KBM-7 (cell line): Measurements from ENCODE around the gene GABRB2.

ENCODE experiments used
- DNase-seq: peaks from one replicate; pipeline ENCODE4 v3.0.0-alpha.2; 2015
- in situ Hi-C: fragments of 300-500 bp; cut with MboI; formaldehyde crosslinking; loops from 2 replicates; pipeline ENCODE4 v1.14.3; 2020; ENCODE audit warnings: low sequenced_read_pairs, low pct_unique_long_range_greater_than_20kb, mixed read lengths

GABRB2 gene

DNA sequence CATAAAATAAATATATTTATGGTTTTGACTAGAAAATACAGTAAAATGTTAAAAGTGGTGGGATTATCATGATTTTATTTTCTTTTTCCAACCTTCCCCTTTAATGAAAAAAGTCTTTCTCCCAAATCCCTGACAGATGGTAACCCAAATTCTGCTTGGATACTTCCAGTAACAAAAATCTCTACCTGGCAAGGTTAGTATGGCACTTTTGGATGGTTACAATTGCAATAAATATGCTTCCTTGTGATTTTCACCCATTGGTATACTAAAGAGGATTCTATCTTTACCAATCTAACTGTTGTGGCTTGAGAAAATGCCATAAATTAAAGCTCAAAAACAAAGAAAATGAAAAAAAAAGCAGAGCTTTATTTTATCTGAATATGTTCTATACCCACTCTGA lies 62.8 kb downstream of the GABRB2 start:
- DNase-seq, result no peak
- in situ Hi-C loops, result no loop called here

DNA sequence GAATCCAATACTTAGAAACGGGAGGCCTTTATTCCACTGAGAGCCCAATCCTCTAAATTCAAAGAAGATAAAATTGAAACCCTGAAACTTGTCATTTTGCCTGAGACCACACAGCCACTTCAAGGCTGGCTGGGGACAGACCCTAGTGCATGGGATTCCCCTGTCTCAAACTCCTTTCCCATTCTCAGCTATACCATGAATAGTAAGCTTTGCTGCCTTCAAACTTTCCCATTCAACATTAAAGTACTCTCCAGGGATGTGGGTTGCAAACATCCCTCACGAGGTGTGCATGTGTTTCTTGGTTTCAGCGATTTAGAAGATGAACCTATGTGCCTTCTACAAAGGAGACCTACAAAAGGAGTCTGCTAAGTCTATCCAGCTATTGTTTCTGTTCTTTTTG lies 64.6 kb downstream of the GABRB2 start:
- DNase-seq, result no peak
- in situ Hi-C loops, result no loop called here

DNA sequence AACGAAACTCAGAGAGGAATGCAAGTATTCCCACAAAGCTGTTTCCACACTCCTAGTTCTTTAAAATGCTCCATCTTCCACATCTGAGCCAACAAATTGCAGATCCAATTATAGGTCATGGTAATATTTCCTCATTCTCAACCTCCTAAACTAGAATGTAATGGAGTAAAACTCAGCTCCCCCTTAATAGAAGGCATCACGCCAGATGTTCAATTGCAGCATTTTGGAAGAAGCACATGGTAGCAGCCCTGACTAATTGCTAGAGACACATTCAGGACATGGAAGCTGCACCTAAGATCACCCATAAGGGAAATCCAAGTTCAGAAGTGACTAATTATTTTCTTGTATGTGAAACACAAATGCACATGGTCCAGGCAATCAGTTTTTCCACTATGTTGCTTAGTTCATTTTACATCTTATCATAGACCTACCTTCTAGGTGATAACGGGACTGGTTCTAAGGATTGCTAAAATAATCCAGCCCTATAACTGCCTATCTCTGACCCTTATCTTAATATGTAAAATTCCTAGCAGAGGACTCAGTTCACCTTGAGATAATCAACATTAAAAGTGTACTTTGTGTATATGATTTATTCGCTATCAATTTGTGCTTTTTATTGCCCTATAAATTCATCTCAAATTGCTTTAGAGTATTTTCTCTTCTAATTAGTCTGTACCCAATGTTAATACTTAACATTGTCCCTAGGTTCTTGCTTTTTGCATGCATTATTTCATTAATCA lies 75.1 kb downstream of the GABRB2 start:
- in situ Hi-C loops, result no loop called here
- no peak for DNase-seq

DNA sequence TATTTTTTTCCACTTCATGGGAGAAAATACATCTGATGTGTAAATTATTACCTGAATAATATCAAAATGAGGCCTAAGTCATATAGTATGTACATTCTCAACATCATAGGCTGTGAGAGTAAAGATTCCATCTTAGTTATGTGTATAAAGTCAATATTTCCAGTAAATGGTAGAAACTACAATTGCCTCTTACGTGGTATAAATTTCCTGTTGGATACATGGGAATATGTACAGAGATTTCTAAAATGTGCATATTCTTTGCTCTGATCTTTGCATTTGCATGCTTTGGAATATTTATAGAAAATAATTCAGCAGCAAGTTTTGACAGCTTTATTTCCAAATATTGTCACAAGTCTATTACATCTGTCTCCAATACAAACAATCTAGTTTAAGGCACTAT lies 78.8 kb downstream of the GABRB2 start:
- in situ Hi-C loops, result no loop called here
- no peak for DNase-seq

DNA sequence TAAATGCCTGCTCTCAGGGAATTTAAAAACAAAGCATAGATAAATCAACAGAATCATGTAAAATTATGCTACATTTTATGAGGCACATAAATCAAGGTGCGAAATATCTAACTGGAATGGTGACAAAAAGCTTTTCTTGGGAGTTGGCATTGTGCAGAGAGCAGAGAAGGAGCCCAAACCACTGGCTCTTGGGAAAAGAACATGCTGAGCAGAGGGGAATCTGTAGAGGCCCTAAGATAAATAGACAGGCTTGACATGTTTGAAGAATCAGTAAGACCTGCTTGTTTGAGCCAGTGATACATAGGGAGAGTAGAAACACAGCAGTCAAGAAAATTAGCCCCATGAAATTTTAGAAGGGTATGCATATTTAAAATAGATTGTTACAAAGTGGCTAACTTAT lies 85.8 kb downstream of the GABRB2 start:
- in situ Hi-C loops, result no loop called here
- no peak for DNase-seq

DNA sequence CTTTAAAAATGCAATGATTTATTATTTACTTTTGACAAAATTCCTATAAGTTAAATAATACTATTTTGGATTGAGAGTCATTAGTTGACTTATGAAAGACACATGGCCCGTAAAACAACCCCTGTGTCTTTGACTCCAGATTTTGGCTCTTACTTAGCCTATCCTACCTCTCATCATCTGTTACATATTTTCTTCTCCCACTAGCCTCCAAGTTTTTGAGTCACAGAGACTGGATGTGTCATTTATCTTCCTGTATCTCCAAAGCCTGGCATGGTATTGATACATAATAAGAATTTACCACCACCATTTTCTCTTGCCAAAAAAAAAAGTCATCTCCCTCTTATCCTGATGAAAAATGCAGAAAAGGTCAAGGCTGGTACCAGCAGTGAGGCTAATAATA lies 99.9 kb downstream of the GABRB2 start:
- no peak for DNase-seq
- in situ Hi-C loops, result no loop called here

DNA sequence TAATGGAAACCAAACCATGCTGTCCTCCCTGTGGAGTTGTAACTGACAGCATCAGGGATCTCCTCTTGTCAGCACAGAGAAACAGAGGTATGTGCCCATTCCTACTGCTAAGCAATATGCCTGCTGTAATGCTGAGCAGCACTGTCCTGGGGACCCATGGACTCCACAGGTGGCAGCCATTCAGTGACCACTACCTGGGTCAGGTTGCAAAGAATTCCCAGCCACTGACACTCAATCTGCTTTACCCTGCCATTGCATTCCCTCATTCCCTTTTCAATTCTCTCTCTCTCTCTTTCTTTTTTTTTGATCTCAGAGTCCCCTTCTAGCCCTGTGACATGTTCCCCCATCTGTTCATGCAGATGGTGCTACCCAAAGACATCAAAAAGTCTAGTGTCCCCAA lies 104.1 kb downstream of the GABRB2 start:
- DNase-seq, result no peak
- in situ Hi-C loops, result no loop called here

DNA sequence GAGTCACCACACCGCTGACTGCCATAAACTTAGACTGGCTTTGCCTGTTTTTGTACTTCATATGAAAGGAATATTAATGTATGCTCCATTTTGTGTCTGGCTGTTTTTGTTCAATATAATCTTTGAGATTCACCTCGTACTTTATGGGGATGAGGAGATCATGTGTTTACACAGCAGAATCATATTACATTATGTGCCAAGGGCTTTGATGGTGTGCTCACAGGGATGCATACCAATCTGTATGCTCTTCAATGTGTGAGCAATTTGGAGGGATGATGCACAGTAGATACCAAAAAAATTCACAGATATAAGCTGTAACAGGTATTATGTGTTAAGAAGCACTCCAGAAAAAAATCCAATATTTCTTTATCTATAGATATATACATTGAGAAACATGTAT lies 113.7 kb downstream of the GABRB2 start:
- in situ Hi-C loops, result no loop called here
- no peak for DNase-seq

DNA sequence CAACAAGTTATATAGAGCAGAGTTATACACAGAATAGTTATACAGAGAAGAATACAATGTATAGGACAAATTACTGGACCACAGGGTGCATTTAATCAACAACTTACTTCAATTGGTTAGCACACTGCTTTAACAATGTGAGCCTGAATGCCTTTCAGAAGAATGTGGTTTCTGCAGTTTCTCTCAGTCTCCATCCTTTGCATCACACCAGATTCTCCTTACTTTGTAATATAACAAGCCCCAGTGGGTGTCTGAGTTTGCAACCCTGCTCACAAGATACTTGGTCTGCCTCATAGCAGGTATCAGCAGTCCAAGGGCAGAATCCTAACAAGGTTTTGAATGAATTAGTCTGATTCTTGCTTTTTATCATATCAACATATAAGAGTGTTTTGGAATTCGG lies 114.6 kb downstream of the GABRB2 start:
- in situ Hi-C loops, result no loop called here
- no peak for DNase-seq

DNA sequence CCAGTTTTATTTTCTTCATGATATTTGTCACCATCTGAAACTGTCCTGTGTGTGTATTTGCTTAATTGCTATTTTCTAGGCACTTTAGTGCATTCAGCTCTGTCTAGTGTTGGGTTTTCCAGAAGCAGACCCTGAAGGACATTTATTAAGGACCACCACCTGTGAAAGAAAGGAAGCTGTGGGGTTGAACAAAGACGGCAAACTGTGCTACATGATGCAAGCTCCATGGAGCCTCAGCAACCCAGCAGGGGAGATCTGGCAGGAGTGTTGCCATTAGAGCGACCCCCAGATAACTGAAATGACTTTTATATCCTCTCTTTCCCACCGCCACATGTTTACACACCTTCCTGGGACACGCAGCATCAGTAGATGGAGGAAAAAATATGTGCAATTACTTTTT lies 125.5 kb downstream of the GABRB2 start:
- no peak for DNase-seq
- in situ Hi-C loops, result no loop called here

DNA sequence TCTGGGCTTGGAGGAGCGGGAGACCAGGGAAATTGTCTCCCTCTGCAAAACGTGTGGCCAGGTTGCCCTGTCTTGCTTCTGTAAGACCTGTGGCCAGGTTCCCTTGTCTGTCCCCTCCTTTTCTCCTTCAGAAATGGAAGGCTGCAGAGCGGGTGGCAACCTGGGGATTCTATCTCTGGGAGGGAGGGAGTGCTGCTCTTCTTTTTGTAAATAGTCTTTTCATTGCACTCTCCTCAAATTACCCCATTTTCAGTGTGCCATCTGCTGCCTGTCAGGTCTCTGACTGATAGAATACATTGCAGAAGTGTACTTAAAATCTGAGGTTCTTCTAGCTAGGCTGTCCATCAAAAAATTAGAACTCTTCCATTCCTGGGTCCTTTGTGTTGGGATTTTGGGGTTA lies 126.0 kb downstream of the GABRB2 start:
- DNase-seq, result no peak
- in situ Hi-C loops, result no loop called here

DNA sequence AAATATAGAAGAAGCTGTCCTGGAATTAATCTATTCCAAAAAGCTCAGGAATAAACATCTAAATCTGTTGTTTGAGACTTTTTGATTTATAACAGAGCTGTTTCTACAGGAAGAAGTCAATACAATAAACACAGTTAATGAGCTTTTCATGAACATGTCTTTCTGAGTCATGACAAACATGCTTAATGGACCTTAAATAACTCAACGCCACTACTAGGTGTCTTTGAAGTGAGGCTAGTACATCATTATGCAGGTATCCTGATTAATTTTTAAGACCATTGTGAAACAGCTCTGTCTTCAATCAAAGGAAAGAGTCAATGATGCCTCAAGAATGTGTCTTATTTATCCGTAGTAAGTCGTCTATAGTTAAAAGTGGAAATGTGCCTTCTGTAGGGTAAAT lies 131.6 kb downstream of the GABRB2 start:
- no peak for DNase-seq
- in situ Hi-C loops, result no loop called here

DNA sequence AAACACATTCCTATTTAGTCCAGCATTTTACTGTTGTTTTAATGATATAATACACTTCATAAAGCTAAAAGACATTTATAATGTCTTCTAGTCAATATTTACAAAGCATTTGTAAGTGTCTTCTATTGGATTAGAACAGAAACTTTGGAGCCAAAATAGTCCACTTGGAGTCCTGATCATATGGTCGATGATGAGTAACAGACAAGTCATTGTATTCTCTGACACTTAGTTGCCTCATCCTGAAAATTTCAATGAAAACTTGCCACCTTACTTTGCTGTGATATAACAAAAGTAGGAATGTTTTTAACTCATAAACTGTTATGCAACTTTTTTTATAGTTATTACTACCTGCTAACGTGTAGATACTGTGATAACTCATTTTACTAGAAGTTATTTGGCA lies 132.5 kb downstream of the GABRB2 start:
- no peak for DNase-seq
- in situ Hi-C loops, result no loop called here

DNA sequence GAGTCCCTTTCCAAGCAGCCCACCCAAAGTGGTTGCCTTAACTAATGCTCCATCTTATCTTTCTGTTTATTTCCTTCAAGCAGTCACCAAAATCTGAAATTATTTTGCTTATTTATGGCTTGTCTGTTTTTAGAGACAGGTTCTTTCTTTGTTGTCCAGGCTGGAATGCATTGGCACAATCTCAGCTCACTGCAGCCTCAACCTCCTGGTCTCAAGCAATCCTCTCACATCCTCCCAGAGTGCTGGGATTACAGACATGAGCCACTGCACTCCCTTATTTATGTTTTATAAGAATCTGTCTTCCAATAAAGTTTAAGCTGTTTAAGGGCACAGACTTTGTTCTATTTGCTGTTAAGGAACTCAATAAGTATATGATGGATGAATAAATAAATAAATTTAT lies 133.7 kb downstream of the GABRB2 start:
- DNase-seq, result no peak
- in situ Hi-C loops, result no loop called here

DNA sequence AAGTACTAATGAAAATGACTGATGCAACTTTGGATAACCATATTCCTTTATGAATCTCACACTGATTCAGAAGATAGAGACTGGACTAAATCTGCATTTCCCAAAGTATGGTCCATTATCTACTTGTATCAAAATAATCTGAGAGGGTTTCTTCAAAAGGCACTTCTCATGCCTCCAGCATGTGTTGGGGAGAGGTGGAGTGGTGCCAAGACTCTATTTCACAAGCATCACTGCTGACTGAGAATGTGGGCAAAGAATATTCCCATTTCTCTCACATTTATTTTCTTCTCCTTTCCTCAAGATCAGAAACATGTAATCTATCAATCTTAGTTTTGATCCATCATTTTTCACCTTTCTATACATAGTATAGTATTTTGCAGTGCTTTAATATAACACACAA lies 135.4 kb downstream of the GABRB2 start:
- DNase-seq, result no peak
- in situ Hi-C loops, result no loop called here

DNA sequence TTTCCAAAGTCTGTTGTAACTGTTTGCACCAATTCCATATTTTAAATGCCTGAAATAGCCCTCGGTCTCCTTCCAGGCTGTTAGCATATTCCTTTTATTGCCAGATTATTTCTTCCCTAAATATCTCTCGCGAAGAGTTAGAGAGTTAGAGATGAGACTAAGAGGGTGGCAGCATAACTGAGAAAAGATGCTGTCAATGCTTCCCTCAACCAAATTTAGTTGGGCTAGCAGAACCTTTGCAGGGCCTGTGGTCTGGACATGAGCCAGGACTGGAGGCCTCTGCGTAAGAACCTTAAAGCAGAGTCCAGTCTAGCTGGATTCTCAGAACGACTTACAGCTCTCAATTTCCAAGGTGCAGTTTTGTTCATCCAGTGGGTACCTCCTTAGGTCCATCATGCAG lies 135.9 kb downstream of the GABRB2 start:
- in situ Hi-C loops, result no loop called here
- no peak for DNase-seq

DNA sequence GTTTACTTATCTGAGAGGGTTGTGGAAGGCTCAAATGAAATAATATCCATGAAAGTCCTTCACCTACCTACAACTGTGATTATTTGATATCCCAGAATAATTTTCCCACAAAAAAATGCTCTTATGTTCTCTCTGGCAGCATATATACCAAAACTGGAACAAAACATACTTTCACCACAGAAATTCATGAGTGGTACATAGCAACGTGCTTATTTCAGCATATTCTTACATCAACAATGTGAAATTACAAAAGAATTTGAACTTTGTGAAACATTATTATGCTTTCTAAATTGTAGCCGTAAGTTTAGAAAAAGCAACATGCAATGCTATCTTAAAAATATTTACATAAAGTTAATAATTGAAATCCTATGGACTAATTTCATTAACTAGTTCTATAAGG lies 137.1 kb downstream of the GABRB2 start:
- DNase-seq, result no peak
- in situ Hi-C loops, result no loop called here

DNA sequence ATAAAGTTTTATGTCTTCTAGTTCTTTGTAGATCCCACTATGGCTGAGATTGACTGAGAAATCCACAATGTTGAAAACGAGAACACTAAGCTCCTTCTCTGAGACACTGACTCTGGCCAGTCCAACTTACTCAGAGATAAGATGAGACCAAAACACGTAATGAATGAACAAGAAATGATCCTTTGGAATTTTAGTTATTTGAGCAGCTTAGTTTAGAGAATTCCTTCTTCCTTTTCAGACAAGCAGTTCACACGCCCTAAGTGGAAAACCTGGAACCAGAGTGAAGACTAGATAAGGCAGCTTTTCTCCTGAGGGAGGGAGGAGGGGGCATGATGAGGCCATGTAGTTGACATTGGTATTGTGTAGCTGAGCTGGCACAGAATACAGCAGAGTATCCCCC lies 139.6 kb downstream of the GABRB2 start:
- no peak for DNase-seq
- in situ Hi-C loops, result no loop called here

DNA sequence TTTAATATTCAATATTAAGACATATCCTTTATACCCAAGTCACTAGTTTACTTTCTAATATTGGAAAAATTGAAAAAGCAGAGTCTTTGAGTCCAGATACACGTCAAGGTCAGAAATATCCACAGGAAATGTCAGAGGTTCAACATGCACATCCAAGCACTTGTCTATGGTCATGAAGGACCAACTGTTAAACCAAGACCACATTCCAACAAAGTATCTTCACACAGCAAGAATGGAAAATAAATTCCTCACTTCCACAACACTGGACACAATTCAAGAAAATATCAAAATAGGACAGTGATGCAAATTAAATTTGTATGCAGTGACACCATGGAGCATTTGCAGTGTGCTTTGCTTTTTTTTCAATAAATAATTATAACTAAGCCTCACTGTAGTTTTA lies 142.5 kb downstream of the GABRB2 start:
- in situ Hi-C loops, result no loop called here

DNA sequence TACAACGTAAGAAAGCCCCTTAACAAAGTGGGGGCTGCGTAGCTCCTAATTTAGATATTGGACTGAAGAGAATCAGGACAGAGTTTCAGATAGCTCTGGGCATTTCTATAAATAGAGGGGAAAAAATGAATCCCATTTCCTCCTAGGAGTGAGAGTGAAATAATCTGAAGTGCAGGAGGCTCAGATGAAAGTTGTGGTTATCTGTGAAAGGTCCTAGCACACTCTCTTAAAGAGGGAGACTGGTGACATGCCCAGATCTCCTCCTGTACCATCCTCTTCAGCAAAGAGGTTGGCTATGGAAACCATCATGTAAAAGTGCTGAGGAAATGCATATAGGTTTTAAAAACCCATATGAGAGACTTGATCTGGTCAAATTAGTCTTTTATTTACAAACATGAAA lies 143.4 kb downstream of the GABRB2 start:
- in situ Hi-C loops, result no loop called here

More for the DNA sequence above, 142.5 kb downstream of the GABRB2 start:
- no peak for DNase-seq

DNA sequence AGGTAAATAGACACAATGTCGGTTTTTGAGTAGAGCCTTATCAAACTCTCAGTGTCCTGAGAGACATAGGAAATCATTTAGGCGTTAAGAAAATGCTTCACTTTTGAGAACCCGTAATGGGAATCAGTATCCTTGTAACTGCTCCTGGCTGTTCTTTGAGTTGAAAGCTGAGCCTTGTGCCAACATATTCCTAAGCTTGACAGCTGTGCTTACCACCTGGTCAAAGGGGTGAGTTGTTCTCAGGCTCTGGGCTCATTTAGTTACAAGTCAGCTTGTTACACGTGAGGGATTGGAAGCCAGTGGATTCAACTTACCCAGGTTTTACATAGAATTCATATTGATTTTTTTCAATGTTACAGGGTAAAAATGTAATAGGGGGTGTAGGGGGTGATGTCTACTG lies 145.9 kb downstream of the GABRB2 start:
- no peak for DNase-seq
- in situ Hi-C loops, result no loop called here

More for the DNA sequence above, 143.4 kb downstream of the GABRB2 start:
- DNase-seq, result no peak
